ENCODE data around the gene PARVA.

The PARVA gene

DNA sequence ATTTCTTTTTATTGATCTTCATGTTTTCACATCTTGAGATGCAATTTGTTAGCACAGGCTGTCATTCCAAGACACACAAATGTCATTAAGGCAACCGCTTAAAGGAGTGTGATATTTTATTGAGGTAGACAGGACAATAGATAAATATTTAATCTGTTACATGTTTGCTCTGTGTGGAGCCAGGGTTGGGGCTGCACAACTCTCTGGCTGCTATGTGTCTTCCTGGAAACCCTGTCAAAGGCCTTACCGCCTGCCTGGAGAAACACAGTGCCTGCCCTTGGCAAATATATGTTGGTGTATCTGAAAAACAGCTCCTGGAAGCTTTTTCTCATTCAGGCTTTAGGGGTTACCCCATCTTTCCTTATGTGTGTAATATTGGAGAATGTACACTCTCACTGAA lies 157.2 kb downstream of the PARVA start:
- DNase-seq, result no peak

DNA sequence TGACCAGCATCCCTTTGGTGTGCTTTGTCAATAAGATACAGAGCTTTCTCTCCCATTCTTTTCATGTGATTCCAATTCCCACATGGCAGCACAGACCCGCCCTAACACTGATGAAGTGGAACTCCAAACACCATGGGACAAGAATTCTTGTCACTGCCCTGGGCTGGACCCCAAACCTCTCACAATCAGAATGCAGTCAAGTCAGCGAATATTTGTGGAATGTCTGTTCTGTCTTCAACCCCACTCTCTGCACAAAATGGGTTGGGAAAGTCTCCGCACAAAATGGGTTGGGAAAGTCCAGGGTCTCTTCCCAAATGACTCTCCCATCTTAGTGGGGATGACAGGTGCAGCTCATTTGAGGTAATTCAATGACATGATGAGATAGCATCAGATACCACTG lies 157.9 kb downstream of the PARVA start:
- DNase-seq, result no peak

DNA sequence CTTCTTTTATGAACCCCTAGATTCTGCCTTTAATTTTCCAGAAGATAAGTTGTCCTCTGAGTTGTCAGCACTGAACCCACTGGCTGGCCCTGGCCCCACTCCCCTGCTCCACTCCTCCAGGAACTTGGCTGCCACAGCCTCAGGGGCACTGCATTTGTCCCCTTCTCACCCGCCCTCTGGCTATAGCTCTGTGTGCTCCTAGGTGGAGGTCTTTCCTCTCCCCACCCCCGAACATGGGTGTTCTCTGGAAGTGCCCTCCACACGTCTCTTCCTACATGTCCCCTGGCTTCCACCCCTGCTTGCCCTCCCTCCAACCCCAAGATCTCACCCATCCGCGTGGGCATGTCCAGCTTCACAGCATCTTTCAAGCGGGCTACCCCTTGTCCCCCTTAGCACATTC lies 159.2 kb downstream of the PARVA start:
- DNase-seq, result no peak

DNA sequence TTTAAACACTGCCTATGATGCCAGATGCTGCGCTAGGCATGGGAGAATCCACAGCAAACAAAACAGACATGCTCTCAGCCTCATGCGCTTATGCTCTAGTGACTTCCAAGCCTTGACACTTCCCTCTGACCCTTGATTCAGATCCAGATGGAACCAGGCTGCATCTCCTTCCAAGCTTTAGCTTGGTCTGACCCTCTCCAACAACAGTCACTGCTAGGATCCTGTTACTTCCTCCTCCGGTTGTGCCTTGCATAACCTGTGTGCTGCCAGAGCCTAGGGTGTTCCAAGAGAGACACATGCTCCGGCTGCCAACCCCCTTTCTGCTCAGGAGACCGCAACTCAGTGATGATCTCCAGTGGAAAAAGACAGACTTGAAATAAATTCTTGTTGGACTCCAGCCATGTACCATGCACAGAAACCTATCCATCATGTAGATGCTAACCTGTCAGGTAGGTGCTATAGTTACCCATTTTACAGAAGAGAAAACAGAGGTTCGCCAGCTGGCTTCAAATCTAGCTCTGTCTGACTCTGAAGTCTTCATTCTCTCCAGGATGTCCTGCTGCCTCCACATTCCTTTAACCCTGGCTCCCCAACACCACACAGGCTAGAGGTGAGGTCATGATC lies 160.5 kb downstream of the PARVA start:
- peak in 1 of 2 experiments; percentile 59 for DNase-seq

DNA sequence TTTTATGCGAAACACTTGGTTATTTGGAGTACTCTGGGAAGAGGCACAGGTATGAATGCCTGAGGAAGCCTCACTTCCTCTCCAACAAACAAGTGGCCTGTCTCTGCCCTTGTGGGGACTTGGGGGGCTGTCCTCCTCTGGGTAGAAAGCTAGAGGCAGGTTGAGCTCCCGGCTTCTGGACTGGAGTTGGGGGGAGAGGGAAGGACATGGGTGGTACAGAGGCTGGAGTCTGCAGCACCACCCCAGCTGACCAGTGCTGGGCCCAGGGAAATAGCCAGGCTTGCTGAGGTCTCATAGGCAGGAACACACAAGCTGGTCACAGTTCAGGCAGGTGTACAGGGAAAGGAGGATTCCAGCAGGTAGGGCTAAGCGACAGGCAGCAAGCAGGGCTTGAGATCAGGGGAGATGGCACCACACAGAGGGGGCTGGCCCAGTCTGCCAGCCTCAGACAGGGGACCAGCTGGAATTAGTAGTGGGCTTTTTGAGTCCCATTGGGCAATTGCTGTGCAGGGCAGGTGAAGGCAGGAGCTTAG lies 161.6 kb downstream of the PARVA start:
- DNase-seq, result no peak

DNA sequence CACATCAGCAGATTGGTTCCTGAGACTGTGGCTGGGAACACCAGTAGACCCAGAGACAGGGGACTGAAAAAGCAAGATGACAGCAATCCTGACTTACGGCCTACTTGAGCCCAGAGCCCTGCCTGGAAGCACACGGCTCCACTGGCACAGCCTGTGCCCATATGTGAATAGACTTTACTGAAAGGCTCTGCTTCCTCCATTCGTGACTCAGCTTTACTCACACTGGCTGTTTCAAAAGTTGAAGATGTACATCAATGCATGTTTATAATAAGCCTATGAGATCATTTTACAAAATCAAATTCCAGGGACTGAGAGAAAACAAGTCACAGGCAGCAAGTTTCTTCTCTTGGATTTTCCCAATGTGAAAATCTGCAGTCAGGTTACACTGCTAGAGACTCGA lies 162.2 kb downstream of the PARVA start:
- no peak for DNase-seq

DNA sequence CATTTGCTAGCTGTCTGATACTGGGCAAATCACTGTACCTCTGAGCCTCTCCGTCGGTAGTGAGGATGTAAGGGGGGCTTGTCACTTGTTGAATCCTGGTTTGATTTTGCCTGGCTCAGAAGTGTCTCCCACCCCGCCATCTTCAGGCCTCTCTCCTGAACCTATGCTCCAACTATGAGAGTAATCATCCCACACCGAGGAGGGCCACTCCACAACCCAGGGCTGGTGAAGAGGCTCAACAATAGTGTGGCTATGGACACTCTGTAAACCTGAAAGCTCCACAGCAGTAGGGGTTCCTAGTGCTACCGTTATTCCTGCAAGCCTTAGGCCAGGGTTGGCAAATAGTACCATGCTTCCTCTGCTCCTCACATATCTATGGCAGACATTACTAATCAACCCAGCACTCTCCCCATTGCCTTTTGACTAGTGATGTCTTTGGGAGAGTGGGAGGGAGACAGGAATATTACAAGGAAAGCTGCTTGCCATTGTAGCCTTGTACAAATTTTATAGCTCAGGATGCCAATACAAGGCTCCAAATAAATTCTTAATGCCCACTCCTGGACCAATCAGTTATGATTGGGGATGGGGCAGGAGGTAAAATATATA lies 162.8 kb downstream of the PARVA start:
- DNase-seq, result no peak

DNA sequence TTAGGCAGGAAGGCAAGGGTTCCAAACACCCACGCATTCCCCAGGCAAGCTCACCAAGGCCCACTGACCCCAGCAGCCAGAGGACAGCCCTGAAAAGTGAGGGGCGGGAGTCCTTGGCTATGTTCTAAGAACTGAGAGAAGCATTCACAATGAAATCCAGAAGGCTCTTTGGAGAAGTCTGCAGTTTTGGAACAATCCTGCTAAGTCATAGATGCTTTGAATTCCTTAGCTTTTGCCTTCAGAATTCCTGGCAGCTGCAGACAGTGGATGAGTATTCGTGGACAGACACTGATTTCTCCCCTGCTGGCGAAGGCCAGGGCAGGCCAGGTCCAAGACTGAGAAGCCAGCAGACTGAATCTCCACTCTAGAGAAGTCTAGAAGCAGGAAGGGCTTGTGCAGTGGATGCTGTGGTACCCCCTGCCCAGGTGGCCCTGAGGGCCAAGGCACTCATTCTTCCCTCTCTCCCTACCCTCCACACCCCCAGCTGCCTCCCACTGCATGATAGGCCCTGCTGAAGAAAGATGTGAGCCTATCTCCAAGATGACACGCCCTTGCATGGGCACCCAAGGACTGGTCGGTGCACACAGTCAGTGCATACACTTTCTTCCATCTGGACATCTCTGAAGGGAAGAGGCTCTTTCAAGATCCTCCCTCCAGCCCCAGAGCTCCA lies 163.7 kb downstream of the PARVA start:
- peak in 1 of 2 experiments; percentile 34 for DNase-seq

DNA sequence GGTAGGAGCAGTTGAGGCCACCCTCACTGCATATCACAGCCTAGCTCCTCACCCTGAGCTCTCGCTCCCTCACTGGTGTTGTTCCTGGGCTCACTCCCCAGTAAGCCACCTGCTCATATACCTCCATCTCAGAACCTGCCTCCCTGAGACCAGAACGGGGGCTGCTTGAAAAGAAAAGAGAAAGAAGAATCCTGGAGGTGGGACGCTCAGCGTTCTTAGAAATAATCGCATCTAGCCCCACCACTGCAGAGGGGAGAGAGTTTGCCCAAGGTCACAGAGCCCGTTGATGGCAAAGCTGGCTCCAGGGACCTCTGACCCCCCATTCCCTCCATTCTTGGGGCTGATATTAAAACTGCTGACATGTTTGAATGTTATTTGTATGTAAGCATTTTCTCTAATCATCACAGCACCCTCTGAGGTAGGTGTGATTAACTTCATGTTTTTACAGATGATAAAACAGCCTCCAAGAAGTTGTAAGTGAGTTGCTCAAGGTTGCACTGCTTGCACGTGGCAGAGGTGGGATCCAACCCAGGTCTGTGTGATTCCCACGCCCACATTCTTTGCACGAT lies 164.3 kb downstream of the PARVA start:
- DNase-seq, result no peak

DNA sequence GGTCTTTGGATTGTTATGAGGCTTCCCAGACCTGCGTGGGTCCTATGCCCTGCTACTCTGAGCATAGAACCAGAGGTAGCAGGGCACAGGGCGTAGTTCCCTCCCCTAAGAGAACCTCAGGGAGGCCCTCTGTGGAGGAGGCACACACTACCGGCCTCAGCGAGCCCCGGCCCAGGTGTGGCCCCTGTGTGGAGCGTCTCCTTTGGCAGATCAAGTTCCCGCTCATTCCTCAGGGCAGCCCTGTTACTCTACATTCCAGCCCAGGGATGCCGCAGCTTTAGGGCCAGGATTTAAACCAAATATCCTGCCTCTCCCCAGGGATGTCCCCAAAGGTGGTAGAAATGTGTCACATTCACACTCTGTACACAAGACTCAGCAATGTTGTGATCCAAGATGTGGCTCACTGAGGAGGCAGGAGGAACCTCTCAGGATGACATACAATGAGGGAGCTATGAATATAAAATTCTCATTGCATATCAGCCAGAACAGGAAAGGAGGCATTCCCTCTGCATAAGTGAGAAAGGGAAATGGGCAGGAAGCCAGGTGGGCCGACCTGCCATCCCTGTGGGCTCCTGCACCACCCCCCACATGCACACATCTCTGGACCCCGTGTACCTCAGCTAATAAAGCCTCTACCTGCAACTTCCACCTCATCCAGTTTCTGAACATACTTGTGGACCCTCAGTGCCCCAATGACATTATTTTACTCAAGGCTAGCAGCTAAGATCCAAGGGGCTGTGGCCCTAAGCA lies 165.0 kb downstream of the PARVA start:
- no peak for DNase-seq

DNA sequence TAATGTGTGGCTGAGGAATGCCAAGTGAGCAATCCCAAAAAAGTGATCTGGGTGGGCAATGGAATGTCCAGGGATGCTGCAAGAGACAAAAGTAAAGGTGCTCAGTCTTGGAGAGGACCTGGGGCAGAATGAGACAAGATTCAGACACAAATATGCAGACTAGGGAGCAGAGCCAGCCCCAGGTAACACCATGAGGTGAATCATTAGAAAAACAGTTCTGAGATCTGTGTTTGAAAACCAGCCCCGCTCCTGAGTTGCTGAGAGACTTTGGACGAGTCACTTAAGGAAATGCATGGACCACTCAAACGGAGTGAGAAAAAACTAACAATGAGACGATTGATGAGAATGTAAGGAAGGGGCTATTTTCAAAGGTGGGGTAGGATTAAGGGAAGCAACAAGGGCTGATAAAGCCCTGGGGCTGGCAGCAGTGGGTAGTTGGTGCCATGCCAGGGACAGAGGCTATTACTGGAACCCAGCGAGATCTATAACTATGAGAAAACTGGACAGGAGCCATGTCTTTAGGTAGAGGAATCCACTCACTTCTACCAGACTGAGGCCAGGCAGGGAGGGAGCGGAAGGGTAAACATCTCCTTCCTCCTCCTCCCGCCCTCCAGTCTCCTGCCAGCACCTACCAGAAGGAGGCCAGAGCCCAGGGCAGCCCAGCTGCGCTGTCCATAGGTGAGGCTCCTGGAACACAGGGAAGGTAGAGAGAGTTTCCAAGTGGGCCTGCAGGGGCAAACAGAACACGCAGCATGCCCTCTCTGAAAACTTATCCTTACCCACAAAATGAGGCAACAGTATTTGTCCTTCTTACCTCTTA lies 166.4 kb downstream of the PARVA start:
- DNase-seq, result no peak

DNA sequence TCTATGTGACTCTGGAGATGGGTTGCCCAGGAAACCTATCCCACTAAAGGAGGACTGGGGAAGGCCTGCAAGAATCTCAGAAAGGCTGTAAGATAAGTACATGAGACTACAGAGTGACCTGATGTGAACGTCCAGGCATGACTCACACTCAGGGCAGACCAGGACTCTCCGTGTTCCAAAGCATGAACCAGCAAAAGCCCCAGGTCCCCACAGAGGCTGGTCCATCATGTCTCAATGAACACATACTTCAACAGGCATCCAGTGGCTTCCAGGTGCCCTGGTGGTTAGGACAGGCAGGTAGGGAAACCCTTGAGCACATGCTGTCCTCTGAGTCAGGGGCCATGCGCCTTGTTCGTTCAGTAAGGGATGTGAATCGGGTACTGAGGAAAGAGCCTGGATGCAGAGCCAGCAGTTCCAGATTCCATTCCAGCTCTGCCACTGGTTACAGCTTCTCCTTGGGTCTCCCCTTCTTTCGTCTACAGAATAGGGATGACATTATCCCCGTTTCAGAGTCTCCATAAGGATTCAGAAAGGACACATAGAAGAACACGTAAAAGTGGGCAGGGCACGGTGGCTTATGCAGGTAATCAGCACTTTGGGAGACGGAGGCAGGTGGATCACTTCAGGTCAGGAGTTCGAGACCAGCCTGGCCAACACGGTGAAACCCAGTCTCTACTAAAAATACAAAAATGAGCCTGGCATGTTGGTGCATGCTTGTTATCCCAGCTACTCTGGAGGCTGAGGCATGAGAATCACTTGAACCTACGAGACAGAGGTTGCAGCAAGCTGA lies 167.8 kb downstream of the PARVA start:
- no peak for DNase-seq

DNA sequence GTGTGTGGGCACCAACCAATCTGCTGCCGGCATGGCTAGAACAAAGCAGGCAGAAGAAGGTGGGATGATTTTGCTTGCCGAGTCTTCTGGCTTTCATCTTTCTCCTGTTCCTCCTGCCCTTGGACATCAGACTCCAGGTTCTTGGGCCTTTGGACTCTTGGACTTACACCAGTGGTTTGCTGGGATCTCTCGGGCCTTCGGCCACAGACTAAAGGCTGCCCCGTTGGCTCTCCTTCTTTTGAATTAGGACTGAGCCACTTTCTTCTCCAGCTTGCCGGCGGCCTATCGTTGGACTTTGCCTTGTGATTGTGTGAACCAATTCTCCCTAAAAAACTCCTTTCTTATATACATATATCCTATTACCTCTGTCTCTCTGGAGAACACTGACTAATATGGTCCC lies 168.8 kb downstream of the PARVA start:
- no peak for DNase-seq

DNA sequence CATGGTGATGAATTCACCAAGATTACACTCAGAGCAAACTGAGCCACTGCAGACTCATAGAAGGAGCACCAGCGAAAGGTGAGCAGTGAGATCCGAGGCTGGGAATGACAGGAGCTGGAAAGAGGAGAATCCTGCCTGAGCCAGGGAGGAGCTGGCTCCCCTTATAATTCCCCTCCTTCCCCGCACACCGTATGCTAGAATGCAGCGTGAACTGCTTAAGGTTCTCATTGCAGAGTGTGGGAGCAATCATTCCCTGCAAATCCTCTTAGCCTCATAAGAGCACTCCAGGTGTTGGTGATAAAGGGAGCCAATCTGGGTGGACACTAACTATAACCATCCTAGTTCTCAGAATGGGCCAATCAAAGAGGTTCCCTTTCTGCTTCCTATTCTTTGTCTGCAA lies 169.3 kb downstream of the PARVA start:
- no peak for DNase-seq

DNA sequence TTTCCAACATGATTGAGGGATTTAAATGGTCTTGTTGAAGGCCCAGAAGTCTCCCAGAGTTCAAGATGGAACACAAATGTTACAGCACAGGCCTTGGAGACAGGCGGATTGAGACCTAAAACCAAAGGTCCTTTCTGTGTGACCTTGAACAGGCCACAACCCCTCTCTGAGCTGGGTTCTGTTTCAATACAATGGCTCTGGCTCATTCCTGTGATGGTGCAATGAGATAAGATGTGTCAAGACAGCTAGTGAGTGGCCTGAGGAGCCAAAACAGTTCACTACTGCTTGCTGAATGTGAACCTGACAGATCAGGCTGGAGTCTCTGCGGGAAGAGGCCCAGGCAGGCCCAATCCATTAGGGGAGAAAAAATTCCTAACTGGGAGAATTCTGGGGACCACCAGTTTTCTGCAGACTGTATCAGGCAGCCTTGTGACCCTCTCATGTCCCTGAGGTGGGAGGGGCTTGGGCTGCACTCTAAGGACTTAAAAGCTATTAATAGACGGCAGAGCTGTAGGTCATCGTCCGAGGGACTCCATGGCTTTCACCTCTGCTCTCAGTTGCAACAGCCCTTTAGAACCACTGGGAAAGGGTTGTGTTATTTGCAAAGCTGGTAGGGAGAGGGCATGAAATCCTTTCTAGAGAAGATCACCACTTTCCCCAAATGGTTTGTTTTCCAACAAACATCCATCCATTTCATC lies 170.7 kb downstream of the PARVA start:
- DNase-seq, result no peak

DNA sequence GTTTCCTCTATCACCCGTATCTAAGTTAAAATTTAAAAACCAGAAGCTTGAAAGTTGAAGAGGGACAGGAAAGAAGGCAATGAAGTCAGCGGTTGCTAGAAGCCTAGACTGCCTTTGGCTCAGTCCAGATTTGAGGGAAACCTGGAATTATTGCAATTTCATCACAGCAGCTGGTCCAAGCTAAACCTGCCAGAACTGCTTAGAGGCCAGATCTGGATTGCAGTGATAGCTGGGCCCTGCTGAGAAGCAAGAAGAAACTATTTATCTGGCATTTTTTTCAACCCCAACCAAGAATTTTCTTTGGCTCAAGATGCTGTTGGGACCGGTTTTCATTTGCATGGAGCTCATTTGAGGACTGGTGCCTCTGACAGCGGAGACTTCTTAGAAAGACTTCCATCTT lies 175.3 kb downstream of the PARVA start:
- peak in 1 of 2 experiments; percentile 52 for DNase-seq

DNA sequence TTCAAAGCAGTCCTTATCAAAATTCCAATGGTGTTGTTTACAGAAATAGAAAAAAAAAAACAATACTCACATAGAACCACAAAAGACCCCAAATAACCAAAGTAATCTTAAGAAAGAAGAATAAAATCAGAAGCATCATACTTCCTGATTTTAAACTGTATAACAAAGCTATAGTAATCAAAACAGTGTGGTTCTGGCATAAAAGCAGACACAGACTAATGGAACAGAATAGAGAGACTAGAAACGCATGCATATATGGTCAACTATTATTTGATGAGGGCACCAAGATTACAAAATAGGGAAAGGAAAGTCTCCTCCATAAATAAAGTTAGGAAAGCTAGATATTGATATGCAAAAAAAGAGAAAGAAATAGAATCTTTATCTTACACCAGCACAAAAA lies 176.8 kb downstream of the PARVA start:
- DNase-seq, result no peak

DNA sequence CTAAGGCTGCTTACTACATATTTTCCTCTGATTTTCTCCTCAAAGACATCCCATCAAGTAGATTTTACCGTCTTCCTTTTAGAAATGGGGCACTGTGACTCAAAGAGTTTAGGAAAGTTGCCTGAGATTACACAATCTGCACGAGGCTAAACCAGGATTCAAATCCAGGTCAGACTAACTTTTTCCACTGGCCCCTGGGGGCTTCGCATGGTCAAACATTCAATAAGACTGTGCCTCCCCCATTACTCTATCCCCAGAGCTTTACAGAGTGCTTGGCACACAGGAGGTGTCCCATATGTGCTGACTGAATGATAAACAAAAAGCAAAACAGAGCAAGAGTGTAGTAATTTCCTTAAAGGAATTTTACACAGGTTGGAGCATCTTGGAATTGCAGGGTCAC lies 178.8 kb downstream of the PARVA start:
- DNase-seq, result no peak

DNA sequence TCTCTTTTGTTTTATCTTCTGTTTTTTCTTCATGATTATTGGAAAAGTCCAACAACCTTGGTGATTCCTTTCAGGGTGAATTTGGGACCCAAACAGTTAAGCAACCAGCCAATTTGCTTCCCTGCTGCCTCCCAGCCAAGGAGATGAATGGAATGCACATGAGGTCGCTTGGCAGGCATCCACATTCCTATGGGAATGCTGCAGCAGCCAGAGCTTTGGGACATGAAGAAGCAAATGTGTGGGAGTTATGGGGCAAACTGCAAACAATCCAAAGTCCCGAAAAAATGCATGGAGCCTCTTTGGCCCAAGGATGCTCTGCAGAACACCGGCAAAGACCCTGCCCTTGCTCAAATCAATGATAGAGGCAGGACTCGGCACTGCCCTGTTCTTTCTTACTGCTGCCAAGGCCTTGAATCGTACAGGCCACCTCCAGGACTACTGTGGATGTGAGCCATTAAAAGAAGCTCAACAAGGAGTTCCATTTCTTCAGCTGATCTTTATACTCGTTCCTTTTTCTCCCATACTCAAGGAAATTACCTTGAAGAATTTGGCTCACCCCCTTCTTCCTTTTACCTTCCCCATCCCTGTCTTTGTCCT lies 179.5 kb downstream of the PARVA start:
- DNase-seq, result peak; percentile 68 to 83

DNA sequence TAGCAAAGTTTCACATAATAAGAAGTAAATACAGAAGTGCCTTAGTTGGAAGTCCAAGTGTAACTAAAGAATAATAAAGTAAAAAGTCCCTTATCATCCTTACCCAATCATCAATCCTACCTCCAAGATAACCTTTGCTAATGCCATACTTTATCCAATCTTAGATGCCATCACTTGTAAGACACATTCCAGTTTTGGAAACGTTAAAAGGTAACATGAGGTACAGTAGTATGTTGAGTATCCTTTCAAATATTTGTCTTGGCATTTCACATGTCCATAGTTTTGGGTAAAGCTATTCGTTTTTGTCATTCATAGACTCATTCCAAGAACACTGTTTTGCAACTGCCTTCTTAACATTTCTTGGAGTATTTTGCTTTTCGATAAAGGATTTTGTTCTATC lies 181.6 kb downstream of the PARVA start:
- no peak for DNase-seq
